ENCODE measurements around the gene PRPF6.

The PRPF6 gene

GRCh38 chr20:64067005-64067632, 86.2 kb downstream of the PRPF6 start:
- no peak for DNase-seq

- DNase-seq, result no peak
Observed at GRCh38 chr20:64067733-64068307, 86.9 kb downstream of the PRPF6 start.

- no peak for DNase-seq
Observed at GRCh38 chr20:64068386-64069208, 87.7 kb downstream of the PRPF6 start.

GRCh38 chr20:64069209-64069613, 88.3 kb downstream of the PRPF6 start:
- DNase-seq, result no peak

- peak; percentile 43 for DNase-seq
Observed at GRCh38 chr20:64069614-64070243, 88.8 kb downstream of the PRPF6 start.

- no peak for DNase-seq
Observed at GRCh38 chr20:64070244-64070993, 89.5 kb downstream of the PRPF6 start.

GRCh38 chr20:64071341-64072332, 90.7 kb downstream of the PRPF6 start:
- no peak for DNase-seq

GRCh38 chr20:64072498-64073063, 91.6 kb downstream of the PRPF6 start:
- DNase-seq, result no peak

- no peak for DNase-seq
Observed at GRCh38 chr20:64073476-64074183, 92.7 kb downstream of the PRPF6 start.

- DNase-seq, result no peak
Observed at GRCh38 chr20:64074184-64074789, 93.4 kb downstream of the PRPF6 start.

- DNase-seq, result no peak
Observed at GRCh38 chr20:64074963-64075362, 94.0 kb downstream of the PRPF6 start.

GRCh38 chr20:64075556-64075955, 94.6 kb downstream of the PRPF6 start:
- no peak for DNase-seq

GRCh38 chr20:64076061-64076997, 95.4 kb downstream of the PRPF6 start:
- no peak for DNase-seq

- peak; percentile 76 for DNase-seq
Observed at GRCh38 chr20:64077094-64077493, 96.2 kb downstream of the PRPF6 start.

GRCh38 chr20:64077541-64077875, 96.6 kb downstream of the PRPF6 start:
- no peak for DNase-seq

GRCh38 chr20:64077876-64078551, 97.1 kb downstream of the PRPF6 start:
- peak; percentile 78 for DNase-seq

GRCh38 chr20:64078934-64079272, 98.0 kb downstream of the PRPF6 start:
- DNase-seq, result no peak

GRCh38 chr20:64079273-64080012, 98.5 kb downstream of the PRPF6 start, which contains the start of gene RGS19:
Gene RGS19 (minus strand): TSS chr20:64079518. CDS start chr20:64076886, 2,632 bp downstream.
- DNase-seq, result peak; percentile 85
